H1 (cell line): ENCODE results near the gene TSGA10. TPM values are rescaled to one million over a fixed set of nuclear protein-coding genes. Genes with fewer than 3 reads are reported as not detected.

Source experiments
- CTCF ChIA-PET: fragments of 300-600 bp; sonication (Branson Sonifier 250); formaldehyde crosslinking; loops from one replicate; lab custom pipeline; 2021; ENCODE audit not compliant: partially characterized antibody; lab: Charles Lee
- POLR2A ChIA-PET: fragments of 300-600 bp; sonication (Branson Sonifier 250); formaldehyde crosslinking; loops from one replicate; lab custom pipeline; 2021; ENCODE audit warnings: inconsistent platforms; ENCODE audit not compliant: partially characterized antibody; lab: Charles Lee
- DNase-seq, 2 experiments: peaks; one replicate each; pipeline versions ENCODE4 v3.0.0 to v3.0.0-alpha.2; 2010 to 2022; ENCODE audit warnings: low spot score in 2 of 2, low read depth in 1 of 2, mixed read lengths in 1 of 2
- FAIRE-seq: peaks from 2 replicates; lab custom pipeline; 2011; peaks lifted over from hg19 to GRCh38; lab: Jason Lieb, UNC
- H2AFZ ChIP-seq: 2 replicates; pipeline ENCODE4 v1.8.1; 2012; ENCODE audit warnings: low read length, inconsistent platforms
- H2AK5ac ChIP-seq: 2 replicates; pipeline ENCODE4 v1.6.1; 2013; ENCODE audit warnings: low read depth, low read length
- H2BK120ac ChIP-seq: replicated peaks from 2 replicates; pipeline ENCODE3; 2013; ENCODE audit warnings: low read depth, low read length, inconsistent platforms
- H2BK12ac ChIP-seq: 2 replicates; pipeline ENCODE4 v1.6.1; 2013; ENCODE audit warnings: low read depth, low read length
- H2BK15ac ChIP-seq: 2 replicates; pipeline ENCODE4 v1.6.1; 2013; ENCODE audit warnings: low read length
- H2BK20ac ChIP-seq: 2 replicates; pipeline ENCODE4 v1.6.1; 2013; ENCODE audit warnings: low read length
- H2BK5ac ChIP-seq: 2 replicates; pipeline ENCODE4 v1.6.1; 2013; ENCODE audit warnings: low read depth, low read length
- H3K14ac ChIP-seq: 2 replicates; pipeline ENCODE4 v1.6.1; 2013; ENCODE audit warnings: inconsistent platforms; ENCODE audit not compliant: insufficient read length
- H3K18ac ChIP-seq: 2 replicates; pipeline ENCODE4 v1.6.1; 2013; ENCODE audit warnings: low read length; ENCODE audit errors: extremely low read depth
- H3K23ac ChIP-seq: 2 replicates; pipeline ENCODE4 v1.6.1; 2013; ENCODE audit warnings: inconsistent platforms; ENCODE audit not compliant: insufficient read length
- H3K23me2 ChIP-seq: 2 replicates; pipeline ENCODE4 v1.6.1; 2013; ENCODE audit warnings: low read depth, low read length
- H3K27ac ChIP-seq: 2 replicates; pipeline ENCODE4 v1.6.1; 2011; ENCODE audit warnings: low read depth, low read length, inconsistent platforms
- H3K27me3 ChIP-seq, 4 experiments: replicated peaks in 1 of 4; 1 replicate in 1 of 4; 2 replicates in 3 of 4; pipeline versions ENCODE4 v1.6.1 to v1.8.1; 2011 to 2013; ENCODE audit warnings: low read length in 3 of 4, mild to moderate bottlenecking in 3 of 4, inconsistent platforms in 2 of 4, mixed read lengths in 2 of 4, moderate library complexity in 1 of 4; ENCODE audit not compliant: control insufficient read depth in 3 of 4, insufficient read depth in 3 of 4; ENCODE audit errors: extremely low read depth in 1 of 4
- H3K36me3 ChIP-seq, 4 experiments: 2 replicates each; pipeline versions ENCODE4 v1.6.1 to v1.8.1; 2011 to 2013; ENCODE audit warnings: mild to moderate bottlenecking in 4 of 4, low read length in 3 of 4, moderate library complexity in 2 of 4, control low read depth in 1 of 4, inconsistent platforms in 1 of 4; ENCODE audit not compliant: insufficient read depth in 4 of 4, control insufficient read depth in 2 of 4
- H3K4ac ChIP-seq: replicated peaks from 2 replicates; pipeline ENCODE3; 2013; ENCODE audit warnings: low read length, low read depth, mixed read lengths, inconsistent platforms; ENCODE audit not compliant: insufficient read length
- H3K4me1 ChIP-seq, 4 experiments: replicated peaks in 1 of 4; 1 replicate in 1 of 4; 2 replicates in 3 of 4; pipeline versions ENCODE4 v1.6.1 to v1.8.1; 2011 to 2013; ENCODE audit warnings: low read length in 3 of 4, inconsistent platforms in 2 of 4, mixed read lengths in 1 of 4; ENCODE audit not compliant: insufficient read depth in 4 of 4, control insufficient read depth in 3 of 4
- H3K4me2 ChIP-seq, 2 experiments: 2 replicates each; pipeline versions ENCODE4 v1.6.1 to v1.8.1; 2011 to 2013; ENCODE audit warnings: low read depth in 2 of 2, low read length in 2 of 2, control low read depth in 1 of 2, inconsistent platforms in 1 of 2, mild to moderate bottlenecking in 1 of 2; ENCODE audit not compliant: insufficient read depth in 1 of 2
- H3K4me3 ChIP-seq, 4 experiments: fragments of 200-600, 300-600 bp in 1 of 4; sonication (generic), shearing (Covaris generic), sonication (Bioruptor Twin) in 1 of 4; 2 replicates each; pipeline versions ENCODE4 v1.5.1 to v1.8.1; 2011 to 2016; ENCODE audit warnings: low read length in 4 of 4, low read depth in 3 of 4, control low read depth in 2 of 4, inconsistent platforms in 2 of 4, mild to moderate bottlenecking in 2 of 4, mixed read lengths in 1 of 4, moderate library complexity in 1 of 4; ENCODE audit not compliant: insufficient read depth in 2 of 4; ENCODE audit errors: extremely low read depth in 1 of 4
- H3K56ac ChIP-seq: replicated peaks from 2 replicates; pipeline ENCODE3; 2013; ENCODE audit warnings: low read depth, mild to moderate bottlenecking, mixed read lengths, low read length, inconsistent platforms; ENCODE audit not compliant: insufficient read length
- H3K79me1 ChIP-seq: 2 replicates; pipeline ENCODE4 v1.6.1; 2013; ENCODE audit warnings: low read depth, low read length, control low read depth
- H3K79me2 ChIP-seq, 2 experiments: 2 replicates each; pipeline versions ENCODE4 v1.6.1 to v1.8.1; 2012 to 2013; ENCODE audit warnings: low read length in 2 of 2, mild to moderate bottlenecking in 2 of 2, inconsistent platforms in 1 of 2; ENCODE audit not compliant: insufficient read depth in 2 of 2, control insufficient read depth in 1 of 2
- H3K9ac ChIP-seq, 4 experiments: replicated peaks in 1 of 4; 1 replicate in 1 of 4; 2 replicates in 3 of 4; pipeline versions ENCODE4 v1.6.1 to v1.8.1; 2011 to 2013; ENCODE audit warnings: low read depth in 3 of 4, low read length in 3 of 4, control low read depth in 2 of 4, mild to moderate bottlenecking in 2 of 4, moderate library complexity in 2 of 4, inconsistent platforms in 1 of 4; ENCODE audit errors: extremely low read depth in 1 of 4
- H3K9me3 ChIP-seq, 2 experiments: 2 replicates each; pipeline versions ENCODE4 v1.6.1 to v1.8.1; 2012 to 2013; ENCODE audit warnings: mild to moderate bottlenecking in 2 of 2, moderate library complexity in 2 of 2, control low read depth in 1 of 2, inconsistent platforms in 1 of 2, low read depth in 1 of 2, low read length in 1 of 2, mixed read lengths in 1 of 2; ENCODE audit not compliant: insufficient read depth in 2 of 2
- H4K20me1 ChIP-seq, 2 experiments: replicated peaks in 1 of 2; 2 replicates each; pipeline versions ENCODE3 to v1.8.1; 2011 to 2013; ENCODE audit warnings: inconsistent platforms in 2 of 2, low read length in 2 of 2, mild to moderate bottlenecking in 1 of 2; ENCODE audit not compliant: insufficient read depth in 2 of 2, control insufficient read depth in 1 of 2
- H4K5ac ChIP-seq: 2 replicates; pipeline ENCODE4 v1.6.1; 2013; ENCODE audit warnings: low read length, low read depth, mixed read lengths, inconsistent platforms; ENCODE audit not compliant: insufficient read length
- H4K8ac ChIP-seq: 2 replicates; pipeline ENCODE4 v1.8.0; 2013; ENCODE audit warnings: mild to moderate bottlenecking, moderate library complexity, low read length, inconsistent platforms; ENCODE audit not compliant: insufficient read depth; ENCODE audit errors: extremely low read depth
- H4K91ac ChIP-seq: replicated peaks from 2 replicates; pipeline ENCODE3; 2013; ENCODE audit warnings: low read length, mixed read lengths, inconsistent platforms; ENCODE audit not compliant: insufficient read length
- BRCA1 ChIP-seq: IDR thresholded peaks from 2 replicates; pipeline ENCODE4 v1.6.1; 2012; ENCODE audit warnings: low read depth, low read length, improper control_type of control experiment
- MAFK ChIP-seq: IDR thresholded peaks from 2 replicates; pipeline ENCODE4 v1.6.1; 2012; ENCODE audit warnings: low read depth, mild to moderate bottlenecking, improper control_type of control experiment, low read length
- SAP30 ChIP-seq: fragments of 300-600 bp; sonication (generic); IDR thresholded peaks from 2 replicates; pipeline ENCODE4 v1.7.1; 2012; ENCODE audit warnings: low read length, moderate library complexity, mild to moderate bottlenecking, inconsistent platforms; ENCODE audit not compliant: insufficient read depth, insufficient replicate concordance
- TBP ChIP-seq: IDR thresholded peaks from 2 replicates; pipeline ENCODE4 v1.6.1; 2011; ENCODE audit warnings: low read depth, low read length, improper control_type of control experiment
- YY1 ChIP-seq: IDR thresholded peaks from 2 replicates; pipeline ENCODE4 v1.6.1; 2011; ENCODE audit warnings: low read depth, mild to moderate bottlenecking, low read length
- WGBS, 2 experiments: shearing (Covaris generic) in 1 of 2; methylation state at CpG; one replicate each; pipeline versions ENCODE4 v1.1.6 to v1.1.7; 2013 to 2015; ENCODE audit warnings: low lambda C conversion rate in 2 of 2, mixed read lengths in 2 of 2, inconsistent platforms in 1 of 2, low coverage in 1 of 2, missing lambda C conversion rate in 1 of 2; ENCODE audit not compliant: insufficient replicate concordance in 2 of 2, insufficient coverage in 1 of 2, insufficient read length in 1 of 2; ENCODE audit errors: extremely low coverage in 1 of 2, missing lambda C conversion rate in 1 of 2; 5-methylcytosine and 5-hydroxymethylcytosine counted together
- polyA plus RNA-seq, 7 experiments: library from polyadenylated mRNA; depleted of rRNA in 3 of 7; stranded (reverse) in 5 of 7; unstranded in 2 of 7; fragments of >200 nt in 5 of 7; fragments of 200-250 nt in 2 of 7; gene quantifications; 1 replicate in 5 of 7; 2 replicates in 1 of 7; 4 replicates in 1 of 7; pipeline versions ENCODE4 v1.2.1 to v1.2.3, GENCODE V29; 2011 to 2013; ENCODE audit warnings: missing spikeins in 2 of 7, mixed read lengths in 2 of 7
- total RNA-seq: library from RNA; stranded (reverse); fragmentation: NEBNext Ultra II Directional; extraction: Animal tissue kit (Norgen Biotek cat#: 25700); gene quantifications from 2 replicates; pipeline ENCODE4 v1.2.1, GENCODE V29; 2021
- TF ChIP-seq, protein P1 (sequence below), 3 experiments: IDR thresholded peaks; 1 replicate in 2 of 3; 2 replicates in 1 of 3; pipeline versions ENCODE4 v1.5.1 to v1.6.1; 2011; ENCODE audit warnings: low read length in 3 of 3, mild to moderate bottlenecking in 3 of 3, inconsistent platforms in 2 of 3, low read depth in 1 of 3, moderate library complexity in 1 of 3; ENCODE audit not compliant: insufficient read depth in 1 of 3; ENCODE audit errors: control extremely low read depth in 1 of 3

The TSGA10 gene
- total and polyA plus RNA-seq, 2 of the 8 experiments (the other 6 are each of a cell fraction or from before 2014, with no cell fraction given) = 2.2 to 7.4 TPM

DNA sequence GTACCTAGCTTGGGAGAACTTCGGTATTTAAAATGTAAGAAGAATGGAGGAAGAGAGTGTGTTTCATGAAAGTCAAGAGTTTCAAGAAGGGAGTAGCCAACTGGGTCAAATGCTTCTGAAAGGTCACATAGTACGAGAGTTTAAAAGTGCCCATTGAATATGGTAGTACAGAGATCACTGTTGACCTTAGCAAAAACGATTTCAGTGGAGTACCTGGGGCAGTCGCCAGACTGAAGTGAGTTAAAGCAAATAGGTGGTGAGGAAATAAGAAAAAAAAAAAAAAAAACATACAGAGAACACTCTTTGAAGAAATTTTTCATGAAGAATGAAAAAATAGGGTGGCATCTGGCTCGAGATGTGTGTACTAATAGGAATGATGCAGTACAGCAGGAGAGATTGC is 11.5 kb upstream of the TSGA10 start:
- no peak overlapping the region for H2AK5ac ChIP-seq
- H3K14ac ChIP-seq = no peak overlapping the region
- no peak overlapping the region for H3K27ac ChIP-seq
- H3K4ac ChIP-seq = no peak overlapping the region
- no peak overlapping the region for H4K8ac ChIP-seq
- no peak overlapping the region for H4K91ac ChIP-seq
- H3K9ac ChIP-seq = no peak overlapping the region
- 85% methylated on average over 5 of the region's 5 CpGs; no CpG with 5 or more reads in 1 of the 2 experiments for WGBS, 2 experiments
- H2BK20ac ChIP-seq = no peak overlapping the region
- no peaks in the 10 kb centered on the region for H3K9me3 ChIP-seq
- H3K23ac ChIP-seq = no peak overlapping the region
- no peaks in the 10 kb centered on the region for H3K79me2 ChIP-seq
- no peaks in the 10 kb centered on the region for H3K4me1 ChIP-seq
- no peak overlapping the region for H3K56ac ChIP-seq
- H3K36me3 ChIP-seq = peaks cover 0 to 34% (median 10%) of the 10 kb centered on the region in 4 experiments; a peak in 6 of 8 replicates
- ChIA-PET POLR2A (no interaction called here), CTCF (interaction anchor here (1.5 to 2.8 kb wide), 2 partner anchors 8 to 15 kb away, joined by 3 to 11 read pairs; partner anchors contain the start of genes MITD1 and MRPL30)
- no peaks in the 10 kb centered on the region for H3K27me3 ChIP-seq
- no peak overlapping the region for H2BK15ac ChIP-seq
- no peak overlapping the region for H3K4me2 ChIP-seq
- H4K5ac ChIP-seq = no peak overlapping the region
- DNase-seq = no peak
- no peak overlapping the region for H2AFZ ChIP-seq
- H3K18ac ChIP-seq = no peak overlapping the region
- H3K79me1 ChIP-seq = no peaks in the 10 kb centered on the region
- H2BK5ac ChIP-seq = no peak overlapping the region
- H3K4me3 ChIP-seq = no peak overlapping the region
- H3K23me2 ChIP-seq = no peaks in the 10 kb centered on the region
- H4K20me1 ChIP-seq = peaks cover 0 to 1% of the 10 kb centered on the region in 2 experiments
- FAIRE-seq = no peak
- H2BK12ac ChIP-seq = no peak overlapping the region
- no peak overlapping the region for H2BK120ac ChIP-seq
- no peak for TF ChIP-seq YY1
- TF ChIP-seq BRCA1 = no peak
- TF ChIP-seq TBP = no peak
- TF ChIP-seq SAP30 = no peak
- TF ChIP-seq, protein P1, sequence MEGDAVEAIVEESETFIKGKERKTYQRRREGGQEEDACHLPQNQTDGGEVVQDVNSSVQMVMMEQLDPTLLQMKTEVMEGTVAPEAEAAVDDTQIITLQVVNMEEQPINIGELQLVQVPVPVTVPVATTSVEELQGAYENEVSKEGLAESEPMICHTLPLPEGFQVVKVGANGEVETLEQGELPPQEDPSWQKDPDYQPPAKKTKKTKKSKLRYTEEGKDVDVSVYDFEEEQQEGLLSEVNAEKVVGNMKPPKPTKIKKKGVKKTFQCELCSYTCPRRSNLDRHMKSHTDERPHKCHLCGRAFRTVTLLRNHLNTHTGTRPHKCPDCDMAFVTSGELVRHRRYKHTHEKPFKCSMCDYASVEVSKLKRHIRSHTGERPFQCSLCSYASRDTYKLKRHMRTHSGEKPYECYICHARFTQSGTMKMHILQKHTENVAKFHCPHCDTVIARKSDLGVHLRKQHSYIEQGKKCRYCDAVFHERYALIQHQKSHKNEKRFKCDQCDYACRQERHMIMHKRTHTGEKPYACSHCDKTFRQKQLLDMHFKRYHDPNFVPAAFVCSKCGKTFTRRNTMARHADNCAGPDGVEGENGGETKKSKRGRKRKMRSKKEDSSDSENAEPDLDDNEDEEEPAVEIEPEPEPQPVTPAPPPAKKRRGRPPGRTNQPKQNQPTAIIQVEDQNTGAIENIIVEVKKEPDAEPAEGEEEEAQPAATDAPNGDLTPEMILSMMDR (IDR thresholded peaks at IDR 0.05; ENCODE audit: control extremely low read depth in 1 of 3, insufficient read depth in 1 of 3, low read depth in 1 of 3, low read length in 3 of 3) = no peak
- TF ChIP-seq MAFK = no peak
